ENCODE measurements around the gene PCIF1.

Gene PCIF1

DNA sequence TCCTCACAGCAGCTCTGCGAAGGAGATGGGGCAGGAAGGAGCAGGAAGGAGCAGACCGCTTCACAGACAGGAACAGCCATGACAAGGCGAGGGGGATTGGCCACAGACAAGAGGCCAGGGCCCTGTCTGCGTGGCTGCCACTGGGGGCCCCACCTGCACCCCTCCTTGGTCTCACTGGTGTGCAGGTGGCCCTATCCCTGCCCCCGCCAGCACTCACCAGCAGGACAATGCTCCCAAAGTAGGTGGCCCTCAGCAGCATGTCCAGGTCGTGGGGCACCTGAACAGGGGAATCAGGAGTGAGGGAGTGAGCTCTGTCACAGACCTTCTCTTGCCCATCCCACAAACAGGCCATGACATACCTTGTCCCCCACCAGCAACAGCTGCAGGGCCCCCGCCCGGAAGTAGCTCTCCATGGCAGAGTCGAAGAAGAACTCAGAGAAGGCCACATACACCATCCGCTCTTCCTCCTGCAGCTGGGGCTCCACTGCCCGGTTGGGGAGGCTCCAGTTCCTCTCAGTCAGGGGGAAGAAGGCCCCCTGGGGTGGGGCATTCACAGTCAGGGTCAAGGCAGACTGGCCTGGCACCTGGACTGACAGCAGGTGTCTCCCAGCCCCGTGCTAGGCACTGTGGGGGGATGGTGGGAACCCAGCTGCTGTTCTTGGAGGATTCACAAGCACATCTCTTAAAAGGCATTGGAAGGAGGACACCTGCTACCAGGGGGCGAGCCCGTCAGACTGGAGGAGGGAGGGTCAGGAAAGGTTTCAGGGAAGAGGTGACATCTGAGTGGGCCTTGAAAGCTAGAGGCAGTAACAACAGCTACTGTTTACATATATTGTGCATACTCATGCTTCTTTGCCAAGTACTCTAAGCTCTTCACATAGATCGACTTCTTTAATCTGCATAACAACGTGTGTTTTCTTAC is 29.6 kb upstream of the PCIF1 start:
- DNase-seq = no peak

DNA sequence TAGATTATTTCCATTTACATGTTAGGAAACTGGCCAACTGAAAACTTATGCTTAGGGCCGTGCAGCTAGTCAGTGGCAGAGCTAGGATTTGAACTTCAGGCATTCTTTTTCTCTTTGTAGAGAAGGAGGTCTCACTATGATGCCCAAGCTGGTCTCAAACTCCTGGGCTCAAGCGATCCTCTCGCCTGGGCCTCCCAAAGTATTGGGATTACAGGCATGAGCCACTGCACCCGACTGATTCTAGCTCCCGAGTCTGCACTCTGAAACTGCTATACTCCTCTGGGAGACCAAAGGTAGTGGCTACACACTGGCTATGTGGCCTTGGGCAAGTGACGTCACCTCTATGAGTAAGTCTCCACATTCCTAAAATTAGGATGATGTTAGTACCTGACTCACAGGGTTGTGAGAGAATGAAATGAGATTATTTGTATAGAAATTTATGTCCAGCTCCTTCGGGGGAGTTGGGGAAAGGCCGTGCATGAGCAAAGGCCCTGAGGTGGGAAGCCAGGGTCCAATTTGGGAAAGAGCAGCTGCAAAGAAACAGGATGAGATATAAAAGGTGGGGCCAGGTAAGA is 28.9 kb upstream of the PCIF1 start:
- no peak for DNase-seq

- no peak for DNase-seq
Measured at GRCh38 chr20:45907219-45907948, 27.1 kb upstream of the PCIF1 start.

- DNase-seq = no peak
Measured at GRCh38 chr20:45908084-45908483, 26.4 kb upstream of the PCIF1 start.

- DNase-seq = no peak
Measured at GRCh38 chr20:45909336-45909808, 25.1 kb upstream of the PCIF1 start.

GRCh38 chr20:45909817-45910669 is 24.4 kb upstream of the PCIF1 start:
- no peak for DNase-seq

GRCh38 chr20:45910670-45911485 is 23.6 kb upstream of the PCIF1 start:
- no peak for DNase-seq

- DNase-seq = no peak
Measured at GRCh38 chr20:45911486-45912343, 22.8 kb upstream of the PCIF1 start, which contains the start of gene PLTP. Gene PLTP, minus strand, starts transcription at chr20:45912155. Its CDS starts 703 bp downstream, at chr20:45911452.

- DNase-seq = no peak
Measured at GRCh38 chr20:45912344-45912682, 22.2 kb upstream of the PCIF1 start.

- DNase-seq = no peak
Measured at GRCh38 chr20:45913116-45913515, 21.4 kb upstream of the PCIF1 start.

- DNase-seq = no peak
Measured at GRCh38 chr20:45917790-45918141, 16.7 kb upstream of the PCIF1 start.

- no peak for DNase-seq
Measured at GRCh38 chr20:45918182-45918737, 16.2 kb upstream of the PCIF1 start.

- no peak for DNase-seq
Measured at GRCh38 chr20:45918779-45919537, 15.5 kb upstream of the PCIF1 start.

DNA sequence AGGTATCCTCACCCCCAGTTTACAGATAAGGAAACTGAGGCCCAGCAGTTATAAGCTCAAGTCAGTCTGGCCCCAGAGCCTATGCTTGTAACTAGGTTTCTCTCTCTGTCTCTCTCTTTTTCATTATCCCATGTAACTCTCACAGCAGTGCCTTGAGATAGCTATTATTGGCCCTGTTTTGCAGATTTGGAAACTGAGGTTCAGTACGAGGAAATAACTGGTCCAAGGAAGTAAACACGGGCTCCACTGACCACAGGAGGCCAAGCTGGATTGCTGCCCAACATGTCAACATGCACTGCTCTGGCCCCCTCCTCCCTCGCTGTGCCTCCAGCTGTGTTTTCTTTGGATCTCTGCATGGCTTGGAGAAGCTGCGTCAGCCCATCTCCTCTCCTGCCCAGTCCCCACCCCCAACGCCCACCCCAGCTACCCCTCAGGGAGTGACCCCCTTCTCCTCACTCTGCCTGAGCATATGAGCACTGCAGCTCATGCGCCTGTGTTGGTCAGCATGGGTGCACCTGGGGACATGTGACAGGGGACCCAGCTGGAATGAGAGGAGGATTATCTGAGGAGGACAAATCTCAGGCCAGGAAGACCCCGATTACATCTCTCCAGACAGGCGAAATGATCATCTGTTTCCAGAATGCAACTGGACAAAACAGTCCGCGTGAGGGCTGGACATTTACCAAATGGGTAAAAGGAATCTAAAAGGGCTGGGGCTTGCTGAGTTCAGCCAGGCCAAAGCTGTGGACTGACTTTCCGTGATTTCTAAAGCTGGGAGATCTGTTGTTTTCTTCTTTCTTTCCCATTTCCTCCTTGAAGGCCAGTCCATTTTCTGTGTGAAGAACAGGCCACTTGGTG is 14.7 kb upstream of the PCIF1 start:
- no peak for DNase-seq

- DNase-seq = no peak
Measured at GRCh38 chr20:45920462-45921336, 13.8 kb upstream of the PCIF1 start.

DNA sequence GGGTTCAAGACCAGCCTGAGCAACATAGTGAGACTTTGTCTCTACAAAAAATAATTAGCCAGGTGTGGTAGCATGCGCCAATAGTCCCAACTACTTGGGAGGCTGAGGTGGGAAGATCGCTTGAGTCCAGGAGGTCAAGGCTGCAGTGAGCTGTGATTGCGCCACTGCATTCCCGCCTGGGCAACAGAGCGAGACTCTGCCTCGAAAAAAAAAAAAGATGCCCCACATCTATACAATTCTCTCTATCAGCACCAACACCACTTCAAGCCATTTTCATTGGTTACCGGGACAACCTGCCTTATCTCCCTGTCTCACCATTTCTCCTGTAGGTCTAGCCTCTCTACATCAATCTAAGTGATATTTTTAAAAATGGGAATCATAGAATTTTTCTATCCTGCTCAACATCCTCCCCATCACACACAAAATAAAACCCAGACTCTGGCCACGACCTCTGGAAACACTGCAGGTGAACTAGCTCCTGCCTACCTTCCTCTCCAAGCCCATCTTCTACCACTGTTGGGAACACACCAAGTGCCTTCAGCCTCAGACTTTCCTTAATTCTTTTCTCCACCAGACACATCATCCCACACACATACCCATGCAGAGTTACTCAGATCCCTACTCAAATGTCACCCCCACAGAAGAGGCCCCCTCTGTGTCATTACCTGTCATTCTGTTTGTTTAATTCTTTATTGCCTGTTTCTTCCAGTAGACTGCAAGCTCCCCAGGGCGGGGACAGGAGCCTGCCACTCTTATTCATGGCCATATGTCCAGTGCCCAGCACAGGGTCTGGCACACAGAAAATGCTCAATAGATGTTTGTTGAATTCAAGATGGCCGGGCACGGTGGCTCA is 12.9 kb upstream of the PCIF1 start:
- no peak for DNase-seq
